Measurements from ENCODE around the gene GNAI1.
"Not testable (repeated sequence)": the region's sequence is repeated elsewhere in the genome, so short reads cannot be mapped to it uniquely, and the experiment has no call there.

The GNAI1 gene

DNA sequence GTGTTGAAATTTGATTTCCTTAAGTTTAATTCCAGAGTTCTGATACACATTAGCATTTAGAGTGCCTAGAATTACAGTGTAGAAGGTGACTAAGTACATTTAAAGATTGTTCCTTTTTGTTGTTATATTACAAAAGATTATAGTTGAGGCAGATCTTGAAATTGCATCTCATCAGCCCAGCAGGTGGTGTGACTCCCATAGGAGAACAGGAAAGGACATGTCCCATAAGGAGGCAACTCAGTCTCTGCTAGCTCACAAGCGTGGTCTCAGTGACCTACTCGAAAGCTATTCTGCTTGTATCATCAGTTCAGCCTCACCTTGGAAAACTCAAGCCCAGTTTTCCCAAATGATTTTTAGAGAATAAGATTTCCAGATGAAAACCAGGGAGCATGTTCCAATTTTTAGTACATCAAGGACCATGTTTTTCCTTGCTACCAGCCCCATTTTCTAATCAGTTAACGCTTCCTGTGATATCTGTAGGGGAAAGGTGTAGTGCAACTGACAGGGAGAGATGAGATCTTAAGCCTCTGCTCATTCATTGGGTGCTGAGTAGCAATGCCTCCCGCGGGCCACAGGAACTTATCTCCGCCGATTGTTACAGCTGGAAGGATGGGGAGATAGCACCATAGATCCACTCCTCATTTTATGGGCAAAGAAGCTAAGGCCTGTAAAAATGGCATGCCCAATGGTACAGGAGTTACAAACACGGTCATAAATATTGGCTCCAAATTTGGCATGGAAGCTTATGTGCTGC is 1.1 kb upstream of the GNAI1 start:
- DNase-seq, result no peak

DNA sequence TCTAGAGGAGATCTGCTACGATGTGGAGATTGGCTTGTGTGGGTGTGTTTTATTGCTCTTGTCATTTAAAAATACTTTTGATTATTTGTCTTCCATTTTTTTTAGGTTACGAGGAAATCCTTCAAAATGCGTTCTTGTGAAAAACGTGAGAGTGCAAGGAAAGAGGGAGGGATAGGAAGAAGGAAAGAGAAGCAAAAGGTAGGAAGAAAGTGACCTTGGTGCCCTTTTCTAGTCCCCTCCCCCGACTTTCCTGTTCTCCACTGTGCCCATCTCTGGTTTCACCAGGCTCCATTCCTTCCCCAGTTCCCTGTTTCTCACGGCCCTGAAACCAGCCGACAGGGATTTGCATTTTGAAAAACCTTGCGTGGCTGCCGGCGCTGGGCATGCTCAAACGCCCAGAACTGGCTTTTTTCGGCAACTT is 506 bp upstream of the GNAI1 start:
- DNase-seq, result no peak

DNA sequence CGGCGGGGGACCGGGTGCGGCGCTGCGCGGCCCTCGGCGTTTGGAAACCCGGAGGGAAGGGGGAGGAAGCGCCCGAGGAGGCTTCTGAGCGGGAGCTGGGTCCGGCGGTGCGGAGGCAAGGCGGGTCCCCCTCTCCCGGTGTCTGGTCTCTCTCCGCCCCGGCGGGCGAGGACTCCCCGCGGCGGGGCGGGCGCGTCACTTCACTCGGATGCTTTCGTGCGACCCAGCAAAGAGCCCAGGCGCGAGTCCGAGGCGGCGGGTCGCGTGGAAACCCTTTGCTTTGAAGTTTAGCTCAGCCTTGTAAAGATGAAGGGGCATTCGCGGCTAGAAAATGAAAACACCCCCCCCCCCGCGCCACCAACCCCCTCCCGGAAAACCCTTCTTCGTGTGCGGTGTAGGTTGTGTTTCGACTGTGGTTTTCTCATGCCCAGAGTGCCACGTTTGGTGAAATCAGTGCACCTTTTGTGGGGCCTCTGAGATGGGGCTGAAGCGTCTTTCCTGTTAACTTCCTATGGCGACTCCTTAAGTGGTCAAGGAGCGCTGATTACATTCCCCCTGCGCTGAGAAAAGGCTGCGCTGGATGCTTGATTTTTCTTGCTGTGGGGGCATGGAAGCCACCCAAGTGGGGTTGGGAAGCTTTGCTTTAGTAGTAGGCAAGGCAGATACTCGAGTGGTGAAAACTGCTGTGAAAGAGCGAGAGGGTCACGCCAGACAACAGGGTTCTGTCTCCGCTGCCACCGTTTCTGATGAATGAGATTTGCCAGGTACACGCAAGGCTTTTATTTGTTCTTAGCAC is 876 bp downstream of the GNAI1 start:
- DNase-seq, result peak; percentile 3

DNA sequence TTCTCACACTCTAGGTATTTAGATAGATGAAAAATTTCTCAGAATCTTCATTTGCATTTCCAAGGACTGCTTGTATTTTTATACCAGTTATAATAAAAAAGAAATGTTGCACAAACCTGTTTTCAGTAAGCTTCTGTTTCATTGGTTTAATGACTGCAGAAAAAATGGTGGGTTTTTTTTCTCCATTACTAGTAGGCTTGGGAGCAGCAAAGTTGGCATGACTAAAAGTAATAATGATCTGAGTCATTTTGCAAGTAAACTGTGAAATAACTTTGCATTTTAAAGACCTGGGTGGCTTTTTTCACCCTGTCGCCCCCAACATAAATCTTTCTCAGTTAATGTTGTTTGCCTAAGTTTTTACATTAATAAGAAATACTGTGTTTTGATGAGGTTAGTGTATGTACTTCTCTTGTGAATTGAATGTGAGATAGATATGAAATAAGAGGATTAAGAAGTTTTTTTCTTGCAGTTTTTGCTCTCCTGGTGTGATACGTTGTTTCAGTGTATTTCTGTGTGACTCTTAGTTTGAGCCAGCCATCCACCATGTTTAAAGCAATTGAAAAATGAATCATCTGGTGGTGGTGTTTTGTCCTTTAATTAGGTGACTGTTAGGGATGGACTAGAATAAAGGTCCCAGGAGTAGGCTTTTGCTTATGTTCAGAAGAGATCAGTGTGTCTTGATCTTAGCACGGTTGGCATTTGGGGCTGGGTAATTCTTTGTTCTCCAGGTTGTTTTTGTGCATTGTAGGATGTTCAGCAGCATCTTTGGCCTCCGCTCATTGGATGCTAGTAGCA is 1.8 kb downstream of the GNAI1 start:
- DNase-seq, result peak; percentile 21

DNA sequence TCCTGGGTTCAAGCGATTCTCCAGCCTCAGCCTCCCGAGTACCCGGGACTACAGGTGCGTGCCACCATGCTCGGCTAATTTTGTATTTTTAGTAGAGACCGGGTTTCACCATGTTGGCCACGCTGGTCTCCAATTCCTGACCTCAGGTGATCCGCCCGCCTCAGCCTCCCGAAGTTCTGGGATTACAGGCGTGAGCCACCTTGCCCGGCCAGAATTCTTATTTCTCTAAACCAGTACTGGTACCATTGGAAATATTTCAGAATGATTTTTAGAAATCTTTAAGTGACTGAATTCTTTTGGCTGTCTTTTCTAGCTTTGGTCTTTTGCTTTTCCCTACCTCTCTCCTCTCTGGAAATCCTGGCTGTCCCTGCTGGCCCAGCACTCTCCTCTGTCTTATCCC is 2.8 kb downstream of the GNAI1 start:
- no peak for DNase-seq

DNA sequence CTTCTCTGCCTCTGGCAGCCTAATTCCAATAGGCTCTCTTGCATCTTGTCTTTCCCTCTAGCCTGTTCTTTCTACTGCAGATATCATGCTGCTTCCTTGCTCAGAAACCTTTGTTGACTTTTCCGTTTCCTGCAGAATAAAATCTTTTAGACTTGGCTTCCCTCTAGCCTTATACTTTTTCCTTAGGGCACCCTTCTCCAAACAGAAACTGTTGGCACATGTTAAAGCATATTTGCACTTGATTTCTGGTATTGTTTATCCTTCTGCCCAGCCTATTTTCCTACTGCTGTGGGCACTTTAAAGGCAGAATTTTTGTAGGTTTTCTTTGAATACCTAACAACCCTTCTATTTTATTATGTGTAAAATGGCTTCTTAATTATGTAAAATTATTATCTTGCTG is 4.6 kb downstream of the GNAI1 start:
- no peak for DNase-seq

DNA sequence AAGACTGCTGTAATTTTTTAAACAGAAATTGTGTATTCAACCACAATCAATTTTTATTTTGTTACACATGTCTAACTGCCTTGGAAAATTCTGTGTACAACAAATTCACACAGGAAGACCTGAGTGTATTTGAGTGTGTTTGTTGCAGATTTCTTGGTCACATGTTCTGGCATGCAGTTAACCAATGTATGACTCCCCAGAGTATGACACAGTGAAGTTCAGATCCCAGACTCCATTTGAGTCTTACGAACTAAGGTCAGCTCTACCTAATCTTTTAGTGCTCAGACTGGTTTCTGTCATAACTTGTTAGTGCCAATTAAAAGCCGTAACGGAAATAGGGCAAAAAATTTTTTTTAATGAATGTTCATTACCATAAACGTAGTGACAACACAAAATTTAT is 5.8 kb downstream of the GNAI1 start:
- no peak for DNase-seq

DNA sequence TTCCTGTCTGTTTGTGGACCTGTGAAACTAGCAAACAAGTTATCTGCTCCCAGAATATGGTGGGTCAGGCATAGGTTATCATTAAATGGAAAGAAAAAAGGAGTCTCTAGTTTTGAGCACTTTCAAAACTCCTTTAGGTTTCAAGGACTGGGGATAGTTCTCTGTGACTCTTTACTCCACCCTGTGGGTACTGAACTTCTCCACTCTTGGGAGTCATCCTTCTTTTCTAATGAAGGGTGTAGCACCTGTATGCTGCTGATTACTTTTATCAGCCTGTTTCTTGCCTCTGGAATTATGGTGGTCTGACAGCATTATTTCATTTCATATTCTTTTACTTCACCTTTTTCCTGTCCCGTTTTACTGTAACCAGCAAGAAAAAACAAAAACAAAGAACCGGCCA is 6.7 kb downstream of the GNAI1 start:
- DNase-seq, result no peak

DNA sequence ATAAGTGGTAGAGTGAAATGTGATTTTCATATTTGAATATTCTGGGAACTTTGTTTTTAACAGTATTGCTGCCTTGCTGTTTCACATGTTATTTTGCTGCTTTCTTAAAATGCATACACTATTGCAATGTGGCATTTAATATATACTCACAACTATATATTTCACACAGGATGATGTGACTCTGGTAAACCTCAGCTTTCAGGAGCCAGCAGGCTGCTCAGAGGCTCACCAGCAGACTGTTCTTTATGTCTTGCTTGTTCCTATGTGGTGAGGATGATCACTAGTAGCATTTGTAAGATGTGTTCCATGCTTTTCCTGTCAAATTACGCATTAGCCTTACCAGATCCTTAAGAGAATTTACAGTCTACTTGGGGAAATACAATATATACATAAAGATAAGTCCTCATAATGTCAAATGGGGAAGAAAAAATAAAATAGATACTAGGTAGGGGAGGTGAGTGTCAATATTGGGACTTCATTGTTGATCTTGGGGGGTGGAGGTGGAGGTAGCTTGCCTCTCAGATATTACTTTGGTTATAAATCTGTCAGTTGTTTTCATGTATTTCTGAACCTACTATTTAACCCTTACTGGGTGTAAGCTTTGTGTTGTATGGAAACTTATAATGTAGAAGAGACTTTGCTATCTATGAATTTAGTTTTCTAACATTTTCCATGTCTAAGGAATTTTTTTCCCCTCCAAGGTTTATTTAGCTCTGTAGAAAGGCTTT is 8.4 kb downstream of the GNAI1 start:
- DNase-seq, result no peak

DNA sequence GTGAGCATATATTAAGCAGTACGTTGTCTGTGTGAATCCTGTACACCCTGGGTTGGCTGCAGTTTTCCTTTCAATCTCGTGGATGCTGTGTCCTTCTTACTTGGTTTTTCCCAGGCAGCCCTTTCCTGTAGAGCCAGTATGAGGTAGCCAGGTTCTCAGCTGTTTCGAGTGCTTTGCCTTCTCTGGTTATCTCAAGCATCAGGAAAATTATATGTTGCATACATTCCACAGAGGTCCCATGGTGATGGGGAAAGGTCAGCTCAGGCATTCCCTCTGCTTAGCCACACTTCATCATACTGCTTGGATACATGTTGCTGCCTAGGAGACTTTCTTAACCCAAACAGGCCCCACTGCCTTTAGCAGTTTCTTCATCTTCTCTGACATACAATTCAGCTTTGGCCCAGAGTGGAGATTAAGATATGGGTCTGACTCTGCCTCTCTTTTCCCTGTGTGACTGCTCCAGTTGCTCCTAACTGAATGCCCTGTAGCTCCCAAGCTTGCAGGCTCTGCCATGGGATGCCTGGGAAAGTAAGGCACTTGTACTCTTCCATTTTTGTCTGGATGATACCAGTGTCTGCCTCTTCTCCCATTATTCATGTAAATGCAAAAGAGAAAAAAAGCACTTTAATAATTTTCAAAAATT is 11.3 kb downstream of the GNAI1 start:
- DNase-seq, result no peak

DNA sequence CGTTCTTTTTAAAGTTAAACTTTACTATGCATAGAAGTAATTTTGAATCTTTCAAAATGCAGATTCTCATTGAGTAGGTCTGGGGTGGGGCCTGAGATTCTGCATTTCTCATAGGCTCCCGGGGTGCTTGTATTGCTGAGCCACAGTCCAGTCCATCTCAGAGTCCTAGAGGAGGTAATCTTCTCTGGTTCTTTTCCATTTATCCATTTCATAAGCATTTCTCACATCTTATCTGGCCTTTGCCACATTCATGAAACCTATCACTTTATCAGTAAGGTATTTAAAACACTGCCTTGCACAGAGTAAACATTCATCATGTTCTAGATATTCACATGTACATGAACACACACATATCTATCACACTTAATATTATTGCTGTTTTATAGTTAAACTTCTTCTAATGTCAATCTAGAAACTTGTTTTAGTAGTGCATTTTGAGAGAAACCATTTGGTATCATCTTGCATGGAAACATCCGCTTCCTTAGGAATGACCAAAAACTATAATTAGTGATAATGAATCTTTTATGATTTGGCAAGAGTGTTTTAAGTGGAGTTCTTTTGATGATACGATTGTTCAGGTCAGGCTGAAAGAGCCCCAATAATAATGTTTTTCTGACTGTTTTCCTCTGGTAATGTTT is 12.0 kb downstream of the GNAI1 start:
- no peak for DNase-seq

DNA sequence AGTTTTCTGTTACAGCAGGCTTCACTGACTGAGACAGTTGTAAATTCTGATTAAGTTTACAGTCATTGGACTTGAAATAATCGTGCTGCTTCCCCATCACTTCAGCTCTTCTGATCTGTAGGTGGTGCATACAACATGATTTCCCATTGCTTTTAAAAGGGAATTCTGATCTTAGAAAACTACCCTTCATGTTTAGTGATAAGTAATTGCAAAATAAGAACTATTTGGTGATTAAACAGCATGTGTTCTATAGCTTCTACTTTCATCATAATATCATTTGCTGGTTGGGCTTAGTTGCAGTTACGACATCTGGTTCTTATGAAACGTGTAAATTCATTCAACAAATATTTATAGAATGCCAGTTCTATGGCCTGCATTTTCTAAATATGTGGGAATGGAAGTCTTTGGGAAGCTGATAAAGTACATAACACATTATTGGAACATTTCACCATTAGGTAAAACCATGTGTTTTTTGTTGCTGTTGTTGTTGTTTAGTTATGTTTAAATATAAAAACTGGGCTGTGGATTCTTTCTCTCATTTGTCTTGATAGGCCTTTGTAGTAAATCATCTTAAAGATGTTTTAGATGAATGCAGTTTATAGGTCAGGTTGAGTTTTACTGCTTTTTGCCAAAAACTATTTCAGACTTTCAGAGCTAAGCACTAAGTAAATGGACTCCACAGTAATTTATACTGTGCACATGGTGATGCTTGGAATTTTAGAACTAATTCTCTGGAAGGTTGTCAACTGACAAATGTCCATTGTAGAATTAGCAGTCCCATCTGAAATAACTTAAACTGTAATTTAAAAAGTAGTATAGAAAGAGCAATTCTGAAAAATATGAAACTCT is 13.1 kb downstream of the GNAI1 start:
- peak; percentile 68 for DNase-seq

DNA sequence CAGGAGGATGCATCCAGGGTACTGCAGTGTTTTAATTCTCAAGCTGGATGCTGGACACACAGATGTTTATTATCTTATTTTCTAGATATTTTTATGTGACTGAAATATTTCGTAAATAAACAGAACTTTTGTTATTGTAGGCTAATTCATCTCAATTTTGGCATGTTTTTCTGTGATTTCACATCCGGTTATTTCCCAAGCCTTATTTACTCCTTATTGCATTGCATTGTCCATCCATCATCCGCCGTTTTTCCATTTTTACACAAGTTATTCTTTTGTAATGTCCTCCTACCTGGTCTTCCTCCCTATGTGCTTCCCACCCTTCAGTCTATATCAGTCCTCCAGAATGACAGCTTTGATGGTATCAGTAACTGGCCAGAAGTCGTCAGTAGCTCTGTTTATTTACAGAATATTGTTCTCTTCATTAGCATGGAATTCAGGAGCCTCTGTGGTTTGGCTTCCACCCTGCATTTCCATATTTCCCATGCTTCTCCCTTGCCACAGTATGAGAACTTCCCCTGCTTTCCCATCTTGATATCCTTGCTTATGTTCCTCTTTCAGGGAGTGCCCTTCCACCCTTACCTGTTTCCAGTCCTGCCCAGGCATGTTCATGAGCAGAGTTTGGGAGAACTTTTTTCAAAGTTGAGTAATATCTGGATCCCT is 16.1 kb downstream of the GNAI1 start:
- no peak for DNase-seq

DNA sequence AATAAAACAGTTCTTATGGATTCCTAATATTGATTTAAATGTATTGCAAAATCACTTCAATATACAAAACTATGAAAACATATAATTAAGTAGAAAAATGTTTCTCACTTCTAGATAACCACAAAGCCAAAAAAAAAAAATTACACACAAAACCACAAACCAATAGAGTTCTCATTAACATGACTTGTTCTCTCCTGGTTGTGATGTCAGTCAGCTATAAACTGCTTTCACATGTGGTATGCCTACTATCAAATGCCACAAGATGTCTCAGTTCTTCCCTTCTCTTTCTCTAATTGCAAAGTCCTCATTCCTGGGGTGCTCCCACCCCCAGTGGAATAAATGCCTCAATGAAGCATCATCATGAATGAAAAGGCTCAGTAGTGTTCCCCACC is 16.6 kb downstream of the GNAI1 start:
- peak; percentile 15 for DNase-seq

DNA sequence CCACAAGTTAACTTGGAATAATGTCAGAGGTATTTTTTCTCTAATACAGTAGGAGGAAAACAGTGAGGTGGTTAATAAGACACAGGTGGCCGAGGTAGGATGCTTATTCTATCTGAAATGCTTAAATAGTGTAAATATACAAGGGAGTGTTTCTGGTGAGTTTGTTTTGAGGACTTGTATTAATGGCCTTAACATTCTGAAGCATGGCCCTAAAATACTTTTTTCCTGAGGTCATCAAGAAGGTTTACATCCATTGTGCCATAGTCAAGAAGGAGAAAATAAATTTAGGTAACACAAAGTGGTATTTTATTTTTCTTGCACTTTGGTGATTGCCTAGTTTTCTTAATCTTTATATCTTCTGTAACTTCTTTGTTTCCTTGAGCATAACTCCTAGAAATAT is 18.8 kb downstream of the GNAI1 start:
- no peak for DNase-seq

DNA sequence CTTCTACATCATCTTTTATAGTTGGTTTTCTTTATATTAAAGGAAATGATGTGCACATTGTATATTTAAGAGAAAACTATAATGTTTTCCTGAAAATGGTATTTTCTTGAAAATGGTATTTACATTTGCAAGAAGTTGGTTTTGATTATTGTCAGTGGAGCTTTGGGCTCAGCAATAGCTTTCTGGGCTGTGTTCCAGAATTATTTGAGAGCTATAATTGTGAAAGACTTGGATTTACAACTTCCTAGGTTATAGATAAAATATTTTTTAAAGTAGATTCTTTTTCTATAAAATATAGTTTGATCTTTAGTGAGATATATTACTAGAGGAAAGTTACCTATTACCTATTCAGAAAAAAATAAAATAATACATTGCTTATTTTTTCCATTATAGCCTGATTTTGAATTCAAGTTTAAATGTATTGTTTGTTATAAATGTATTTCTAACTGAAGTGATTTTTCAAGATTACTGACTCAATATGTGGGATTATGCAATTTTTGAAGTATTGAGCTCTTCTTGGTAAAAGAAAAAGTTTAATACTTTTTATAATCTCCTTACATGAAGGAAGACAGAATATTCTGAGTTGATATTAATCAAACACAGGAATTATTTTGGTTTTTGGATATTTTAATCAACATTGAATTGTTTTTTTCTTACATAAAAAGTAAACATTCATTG is 20.2 kb downstream of the GNAI1 start:
- DNase-seq, result no peak

DNA sequence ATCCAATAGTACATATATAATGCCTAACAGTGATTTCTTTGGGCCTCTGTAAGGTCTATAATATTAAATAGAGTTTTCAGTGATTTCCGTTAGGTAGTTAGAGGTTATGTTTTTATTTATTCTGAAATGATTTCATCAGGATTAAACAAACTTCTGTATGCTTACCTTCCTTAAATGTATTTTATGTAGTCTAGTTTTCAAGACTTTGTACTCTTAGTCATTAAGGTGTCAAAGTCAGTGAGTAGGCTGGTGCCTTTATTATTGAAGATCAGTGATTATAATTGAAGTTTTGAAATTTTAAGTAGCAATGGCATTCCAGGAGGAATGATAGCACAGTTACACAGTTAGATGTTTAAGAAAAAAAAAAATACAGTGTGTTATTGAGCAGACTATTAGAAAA is 20.7 kb downstream of the GNAI1 start:
- no peak for DNase-seq

DNA sequence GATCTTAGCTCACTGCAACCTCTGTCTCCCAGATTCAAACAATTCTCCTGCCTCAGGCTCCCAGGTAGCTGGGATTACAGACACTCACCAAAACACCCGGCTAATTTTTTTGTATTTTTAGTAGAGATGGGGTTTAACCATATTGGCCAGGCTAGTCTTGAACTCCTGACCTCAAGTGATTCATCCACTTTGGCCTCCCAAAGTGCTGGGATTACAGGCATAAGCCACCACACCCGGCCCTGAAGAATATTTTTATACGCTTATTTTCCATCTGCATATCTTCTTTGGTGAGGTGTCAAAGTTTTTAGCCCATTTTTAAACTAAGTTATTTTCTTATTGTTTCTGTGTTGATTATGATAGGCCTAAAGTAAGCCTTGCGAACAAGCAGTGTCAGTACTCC is 23.1 kb downstream of the GNAI1 start:
- DNase-seq, result not testable (repeated sequence)

DNA sequence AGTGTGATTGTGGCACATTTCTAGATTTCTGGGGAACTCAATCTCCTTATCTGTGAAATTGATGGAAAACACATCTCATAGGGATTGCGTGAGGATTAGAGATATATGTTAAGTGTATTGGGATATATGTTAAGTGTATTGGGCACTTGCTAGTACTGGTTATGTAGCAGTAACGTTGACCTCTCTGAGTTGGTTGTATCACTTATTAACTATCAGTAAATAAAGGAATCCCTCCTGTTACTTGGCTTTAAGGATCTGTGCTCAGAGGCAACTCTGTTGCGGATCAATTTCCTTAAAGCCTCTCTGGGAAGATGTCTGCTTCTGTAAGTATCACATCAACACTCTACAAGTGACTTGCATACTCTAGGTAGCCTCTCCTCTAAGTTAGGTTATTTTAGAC is 25.2 kb downstream of the GNAI1 start:
- DNase-seq, result no peak

DNA sequence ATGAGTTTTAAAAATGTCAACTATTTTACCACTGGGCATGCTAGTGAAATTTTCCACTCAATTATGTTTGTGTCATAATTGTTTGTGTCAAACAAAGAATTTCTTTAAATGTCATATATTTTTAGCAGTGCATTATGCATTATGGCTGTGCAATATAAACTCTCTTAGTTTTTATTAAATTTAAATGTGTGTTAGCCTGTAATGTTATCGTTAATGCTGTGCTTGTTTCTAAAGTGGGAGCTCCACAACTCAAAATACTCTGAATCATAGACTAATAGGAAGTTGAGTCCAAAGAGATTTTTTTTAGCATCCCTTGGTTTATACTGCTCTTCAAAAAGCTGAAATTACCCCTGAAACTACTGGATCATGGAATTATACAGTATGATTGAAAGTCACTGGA is 26.8 kb downstream of the GNAI1 start:
- no peak for DNase-seq
